Panc1 (cell line): Measurements from ENCODE around the gene KCNH1.

Source experiments
- CTCF ChIP-seq: fragments of 450-650 bp; IDR thresholded peaks from 2 replicates; pipeline ENCODE4 v1.5.1; 2017; ENCODE audit warnings: mild to moderate bottlenecking
- POLR2AphosphoS5 ChIP-seq: IDR thresholded peaks from 2 replicates; pipeline ENCODE4 v1.6.1; 2012; ENCODE audit warnings: mild to moderate bottlenecking, low read depth, low read length, moderate library complexity
- SIN3A ChIP-seq: IDR thresholded peaks from 2 replicates; pipeline ENCODE4 v1.6.1; 2012; ENCODE audit warnings: low read depth, mild to moderate bottlenecking, low read length, moderate library complexity, borderline replicate concordance; ENCODE audit not compliant: insufficient read depth
- TCF7L2 ChIP-seq: IDR thresholded peaks from 2 replicates; pipeline ENCODE4 v1.6.1; 2011; ENCODE audit warnings: mild to moderate bottlenecking, low read depth, low read length, inconsistent platforms
- TF ChIP-seq, protein P1 (sequence below), 2 experiments: IDR thresholded peaks; 2 replicates each; pipeline ENCODE4 v1.6.1; 2011 to 2012; ENCODE audit warnings: low read depth in 2 of 2, control low read depth in 1 of 2, low read length in 1 of 2, mild to moderate bottlenecking in 1 of 2, moderate library complexity in 1 of 2; ENCODE audit not compliant: insufficient read depth in 1 of 2

DNA sequence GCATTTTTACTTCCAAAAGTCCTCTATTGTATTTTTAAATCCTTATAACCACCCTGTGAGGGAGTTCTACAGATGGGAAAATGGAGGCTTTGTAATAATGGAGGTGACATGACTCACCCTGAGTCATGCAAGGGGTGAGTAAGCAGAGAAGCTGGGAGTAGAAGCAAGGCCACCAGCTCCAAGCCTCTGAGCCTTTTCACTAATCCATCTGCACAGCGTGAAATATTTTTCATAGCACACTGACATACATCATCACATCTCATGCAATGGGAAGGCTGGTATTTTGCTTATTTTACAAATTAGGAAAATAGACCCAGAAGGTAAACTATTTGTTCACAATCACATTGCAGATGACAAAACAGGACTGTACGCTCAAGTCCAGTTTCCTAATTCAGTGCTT, 96.9 kb downstream of the KCNH1 start:
- TF ChIP-seq CTCF = no peak
- no peak for TF ChIP-seq SIN3A
- TF ChIP-seq, protein P1, sequence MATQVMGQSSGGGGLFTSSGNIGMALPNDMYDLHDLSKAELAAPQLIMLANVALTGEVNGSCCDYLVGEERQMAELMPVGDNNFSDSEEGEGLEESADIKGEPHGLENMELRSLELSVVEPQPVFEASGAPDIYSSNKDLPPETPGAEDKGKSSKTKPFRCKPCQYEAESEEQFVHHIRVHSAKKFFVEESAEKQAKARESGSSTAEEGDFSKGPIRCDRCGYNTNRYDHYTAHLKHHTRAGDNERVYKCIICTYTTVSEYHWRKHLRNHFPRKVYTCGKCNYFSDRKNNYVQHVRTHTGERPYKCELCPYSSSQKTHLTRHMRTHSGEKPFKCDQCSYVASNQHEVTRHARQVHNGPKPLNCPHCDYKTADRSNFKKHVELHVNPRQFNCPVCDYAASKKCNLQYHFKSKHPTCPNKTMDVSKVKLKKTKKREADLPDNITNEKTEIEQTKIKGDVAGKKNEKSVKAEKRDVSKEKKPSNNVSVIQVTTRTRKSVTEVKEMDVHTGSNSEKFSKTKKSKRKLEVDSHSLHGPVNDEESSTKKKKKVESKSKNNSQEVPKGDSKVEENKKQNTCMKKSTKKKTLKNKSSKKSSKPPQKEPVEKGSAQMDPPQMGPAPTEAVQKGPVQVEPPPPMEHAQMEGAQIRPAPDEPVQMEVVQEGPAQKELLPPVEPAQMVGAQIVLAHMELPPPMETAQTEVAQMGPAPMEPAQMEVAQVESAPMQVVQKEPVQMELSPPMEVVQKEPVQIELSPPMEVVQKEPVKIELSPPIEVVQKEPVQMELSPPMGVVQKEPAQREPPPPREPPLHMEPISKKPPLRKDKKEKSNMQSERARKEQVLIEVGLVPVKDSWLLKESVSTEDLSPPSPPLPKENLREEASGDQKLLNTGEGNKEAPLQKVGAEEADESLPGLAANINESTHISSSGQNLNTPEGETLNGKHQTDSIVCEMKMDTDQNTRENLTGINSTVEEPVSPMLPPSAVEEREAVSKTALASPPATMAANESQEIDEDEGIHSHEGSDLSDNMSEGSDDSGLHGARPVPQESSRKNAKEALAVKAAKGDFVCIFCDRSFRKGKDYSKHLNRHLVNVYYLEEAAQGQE (IDR thresholded peaks at IDR 0.05; ENCODE audit: insufficient read depth in 1 of 2, low read depth in 2 of 2, low read length in 1 of 2) = no peak
- TF ChIP-seq POLR2AphosphoS5 = no peak
- no peak for TF ChIP-seq TCF7L2
